Dendritic cell treated with granulocyte-macrophage colony-stimulating factor and Interleukin-4, amounts not matched to agents 40 ng/mL and 50 ng/mL, for 4 days (primary cell): ENCODE measurements around the gene SYDE2.

Experiments
- H3K27ac Mint-ChIP-seq: one replicate; pipeline ENCODE4 v1.8.0; 2022; ENCODE audit warnings: mild to moderate bottlenecking, mixed read lengths
- H3K27me3 Mint-ChIP-seq: one replicate; pipeline ENCODE4 v1.8.0; 2022; ENCODE audit warnings: mild to moderate bottlenecking, mixed read lengths
- H3K36me3 Mint-ChIP-seq: one replicate; pipeline ENCODE4 v1.8.0; 2022; ENCODE audit warnings: low read depth, mixed read lengths
- H3K4me1 Mint-ChIP-seq: one replicate; pipeline ENCODE4 v1.8.0; 2022; ENCODE audit warnings: low read depth, mixed read lengths
- H3K4me3 Mint-ChIP-seq: one replicate; pipeline ENCODE4 v1.8.0; 2022; ENCODE audit warnings: mild to moderate bottlenecking, moderate library complexity, mixed read lengths
- H3K9me3 Mint-ChIP-seq: one replicate; pipeline ENCODE4 v1.8.0; 2022; ENCODE audit warnings: mixed read lengths
- intact Hi-C: fragments of 100-400 bp; cut with micrococcal nuclease; formaldehyde crosslinking; loops from one replicate; pipeline ENCODE4 v1.15.0; 2022

Gene SYDE2

GRCh38 chr1:85225624-85226380, 25.0 kb upstream of the SYDE2 start:
- Mint-ChIP-seq H3K4me1 (no peaks in the 10 kb centered on the region), H3K4me3 (no peak overlapping the region), H3K36me3 (no peaks in the 10 kb centered on the region), H3K27ac (no peak overlapping the region), H3K27me3 (no peaks in the 10 kb centered on the region), H3K9me3 (no peaks in the 10 kb centered on the region)
- intact Hi-C loops: no loop called here

- no peaks in the 10 kb centered on the region for H3K27me3 Mint-ChIP-seq
- intact Hi-C loops: no loop called here
- H3K27ac Mint-ChIP-seq: no peak overlapping the region
- no peaks in the 10 kb centered on the region for H3K36me3 Mint-ChIP-seq
- no peaks in the 10 kb centered on the region for H3K4me1 Mint-ChIP-seq
- no peak overlapping the region for H3K4me3 Mint-ChIP-seq
- no peaks in the 10 kb centered on the region for H3K9me3 Mint-ChIP-seq
Measured at GRCh38 chr1:85224734-85225623, 24.2 kb upstream of the SYDE2 start.

GRCh38 chr1:85224295-85224694, 23.5 kb upstream of the SYDE2 start:
- H3K27me3 Mint-ChIP-seq: no peaks in the 10 kb centered on the region
- no peak overlapping the region for H3K4me3 Mint-ChIP-seq
- H3K36me3 Mint-ChIP-seq: no peaks in the 10 kb centered on the region
- no peaks in the 10 kb centered on the region for H3K9me3 Mint-ChIP-seq
- intact Hi-C loops: no loop called here
- no peak overlapping the region for H3K27ac Mint-ChIP-seq
- no peaks in the 10 kb centered on the region for H3K4me1 Mint-ChIP-seq

GRCh38 chr1:85223334-85223733, 22.5 kb upstream of the SYDE2 start:
- Mint-ChIP-seq H3K4me1 (no peaks in the 10 kb centered on the region), H3K4me3 (no peak overlapping the region), H3K36me3 (no peaks in the 10 kb centered on the region), H3K9me3 (no peaks in the 10 kb centered on the region), H3K27ac (no peak overlapping the region), H3K27me3 (no peaks in the 10 kb centered on the region)
- intact Hi-C loops: no loop called here

GRCh38 chr1:85220756-85221201, 20.0 kb upstream of the SYDE2 start:
- Mint-ChIP-seq H3K27ac (no peak overlapping the region), H3K4me1 (no peaks in the 10 kb centered on the region), H3K4me3 (no peak overlapping the region), H3K36me3 (no peaks in the 10 kb centered on the region), H3K27me3 (no peaks in the 10 kb centered on the region), H3K9me3 (no peaks in the 10 kb centered on the region)
- intact Hi-C loops: no loop called here

- no peaks in the 10 kb centered on the region for H3K27me3 Mint-ChIP-seq
Measured at GRCh38 chr1:85219853-85220610, 19.2 kb upstream of the SYDE2 start.

GRCh38 chr1:85216697-85217096, 15.9 kb upstream of the SYDE2 start:
- H3K4me3 Mint-ChIP-seq: no peak overlapping the region
- H3K27ac Mint-ChIP-seq: no peak overlapping the region
- intact Hi-C loops: no loop called here

More at GRCh38 chr1:85219853-85220610, 19.2 kb upstream of the SYDE2 start:
- intact Hi-C loops: no loop called here
- Mint-ChIP-seq H3K27ac (no peak overlapping the region), H3K4me1 (no peaks in the 10 kb centered on the region), H3K4me3 (no peak overlapping the region), H3K36me3 (no peaks in the 10 kb centered on the region), H3K9me3 (no peaks in the 10 kb centered on the region)

GRCh38 chr1:85214654-85215053, 13.8 kb upstream of the SYDE2 start:
- Mint-ChIP-seq H3K4me1 (peaks cover 7% of the 10 kb centered on the region), H3K27me3 (no peaks in the 10 kb centered on the region), H3K9me3 (no peaks in the 10 kb centered on the region), H3K4me3 (no peak overlapping the region), H3K27ac (no peak overlapping the region), H3K36me3 (no peaks in the 10 kb centered on the region)
- intact Hi-C loops: no loop called here

More at GRCh38 chr1:85216697-85217096, 15.9 kb upstream of the SYDE2 start:
- Mint-ChIP-seq H3K4me1 (no peaks in the 10 kb centered on the region), H3K36me3 (no peaks in the 10 kb centered on the region), H3K27me3 (no peaks in the 10 kb centered on the region), H3K9me3 (no peaks in the 10 kb centered on the region)

GRCh38 chr1:85208488-85208887, 7.7 kb upstream of the SYDE2 start:
- intact Hi-C loops: no loop called here
- Mint-ChIP-seq H3K27me3 (peaks cover 16% of the 10 kb centered on the region), H3K27ac (no peak overlapping the region), H3K4me1 (peaks cover 14% of the 10 kb centered on the region), H3K4me3 (no peak overlapping the region), H3K9me3 (no peaks in the 10 kb centered on the region), H3K36me3 (no peaks in the 10 kb centered on the region)

GRCh38 chr1:85203573-85204171, 2.9 kb upstream of the SYDE2 start:
- intact Hi-C loops: loop anchor here (5.0 kb wide), 1 partner anchor 54 kb away; the partner anchor contains the start of gene C1orf52
- no peak overlapping the region for H3K27ac Mint-ChIP-seq
- H3K9me3 Mint-ChIP-seq: no peaks in the 10 kb centered on the region
- H3K4me3 Mint-ChIP-seq: no peak overlapping the region
- H3K36me3 Mint-ChIP-seq: no peaks in the 10 kb centered on the region
- peaks cover 21% of the 10 kb centered on the region for H3K4me1 Mint-ChIP-seq
- peaks cover 45% of the 10 kb centered on the region for H3K27me3 Mint-ChIP-seq

- Mint-ChIP-seq H3K36me3 (no peaks in the 10 kb centered on the region), H3K27me3 (peaks cover 43% of the 10 kb centered on the region), H3K4me3 (no peak overlapping the region), H3K27ac (no peak overlapping the region), H3K9me3 (no peaks in the 10 kb centered on the region), H3K4me1 (peaks cover 19% of the 10 kb centered on the region)
- intact Hi-C loops: loop anchor here (5.0 kb wide), 1 partner anchor 54 kb away; the partner anchor contains the start of gene C1orf52
Measured at GRCh38 chr1:85202864-85203255, 2.0 kb upstream of the SYDE2 start.

GRCh38 chr1:85202092-85202863, 1.5 kb upstream of the SYDE2 start:
- Mint-ChIP-seq H3K4me1 (peaks cover 13% of the 10 kb centered on the region), H3K27me3 (peaks cover 42% of the 10 kb centered on the region), H3K4me3 (peak overlapping the region; percentile 84), H3K9me3 (no peaks in the 10 kb centered on the region), H3K36me3 (no peaks in the 10 kb centered on the region), H3K27ac (no peak overlapping the region)
- intact Hi-C loops: loop anchor here (5.0 kb wide), 1 partner anchor 55 kb away; the partner anchor contains the start of gene C1orf52
